ENCODE measurements around the gene TRIM56. TPM values are rescaled to one million over a fixed set of nuclear protein-coding genes. Genes with fewer than 3 reads are reported as not detected.
"Not testable (repeated sequence)": the region's sequence is repeated elsewhere in the genome, so short reads cannot be mapped to it uniquely, and the experiment has no call there.

TRIM56 gene
- total RNA-seq, 1 experiment from 2014 or later = 44.5 TPM

- Mint-ChIP-seq H3K36me3 (ENCODE audit: insufficient read depth, unreplicated experiment) (no peaks in the 10 kb centered on the region), H3K4me1 (ENCODE audit: low read depth, unreplicated experiment) (peaks cover 18% of the 10 kb centered on the region), H3K27ac (ENCODE audit: unreplicated experiment) (no peak within 1 kb of the TSS), H3K4me3 (ENCODE audit: low read depth, unreplicated experiment) (no peak within 1 kb of the TSS), H3K27me3 (ENCODE audit: unreplicated experiment) (no peaks in the 10 kb centered on the region), H3K9me3 (ENCODE audit: low read depth, unreplicated experiment) (no peaks in the 10 kb centered on the region)
- intact Hi-C loops (cut with micrococcal nuclease; ENCODE audit: unreplicated experiment) = no loop called here
- DNase-seq = no peak
- no TSS peak for BruUV-seq (replicated peaks)
- no peak for TF ChIP-seq CTCF (IDR thresholded peaks at IDR 0.05; ENCODE audit: unreplicated experiment)
- CTCF ChIA-PET = interaction anchor here (1.0 kb wide), 1 partner anchor 17 kb away, joined by 4 read pairs; no protein-coding TSS in a partner anchor
Observed at GRCh38 chr7:101126651-101127459, 41.6 kb downstream of the TRIM56 start, which contains the start of gene SERPINE1. Gene SERPINE1, plus strand, starts transcription at chr7:101127104. Its CDS starts 1,290 bp downstream, at chr7:101128394.

GRCh38 chr7:101127460-101128039 lies 42.3 kb downstream of the TRIM56 start:
- no peaks in the 10 kb centered on the region for H3K9me3 Mint-ChIP-seq (ENCODE audit: low read depth, unreplicated experiment)
- TF ChIP-seq CTCF (IDR thresholded peaks at IDR 0.05; ENCODE audit: unreplicated experiment) = no peak
- intact Hi-C loops (cut with micrococcal nuclease; ENCODE audit: unreplicated experiment) = no loop called here
- H3K27me3 Mint-ChIP-seq (ENCODE audit: unreplicated experiment) = no peaks in the 10 kb centered on the region
- H3K36me3 Mint-ChIP-seq (ENCODE audit: insufficient read depth, unreplicated experiment) = no peaks in the 10 kb centered on the region
- no TSS peak for BruUV-seq (replicated peaks)
- H3K27ac Mint-ChIP-seq (ENCODE audit: unreplicated experiment) = no peak overlapping the region
- no peak for DNase-seq
- no peak overlapping the region for H3K4me3 Mint-ChIP-seq (ENCODE audit: low read depth, unreplicated experiment)
- CTCF ChIA-PET = no interaction called here
- peaks cover 11% of the 10 kb centered on the region for H3K4me1 Mint-ChIP-seq (ENCODE audit: low read depth, unreplicated experiment)

- Mint-ChIP-seq H3K27me3 (ENCODE audit: unreplicated experiment) (no peaks in the 10 kb centered on the region), H3K27ac (ENCODE audit: unreplicated experiment) (no peak overlapping the region), H3K4me1 (ENCODE audit: low read depth, unreplicated experiment) (peaks cover 8% of the 10 kb centered on the region), H3K4me3 (ENCODE audit: low read depth, unreplicated experiment) (no peak overlapping the region), H3K9me3 (ENCODE audit: low read depth, unreplicated experiment) (no peaks in the 10 kb centered on the region), H3K36me3 (ENCODE audit: insufficient read depth, unreplicated experiment) (no peaks in the 10 kb centered on the region)
- TF ChIP-seq CTCF (IDR thresholded peaks at IDR 0.05; ENCODE audit: unreplicated experiment) = no peak
- no peak for DNase-seq
- CTCF ChIA-PET = interaction anchor here (0.7 kb wide), 1 partner anchor 556 kb away, joined by 4 read pairs; no protein-coding TSS in a partner anchor
- no TSS peak for BruUV-seq (replicated peaks)
- intact Hi-C loops (cut with micrococcal nuclease; ENCODE audit: unreplicated experiment) = no loop called here
Observed at GRCh38 chr7:101128040-101128834, 43.0 kb downstream of the TRIM56 start.

GRCh38 chr7:101129603-101130117 lies 44.4 kb downstream of the TRIM56 start:
- Mint-ChIP-seq H3K27ac (ENCODE audit: unreplicated experiment) (no peak overlapping the region), H3K27me3 (ENCODE audit: unreplicated experiment) (no peaks in the 10 kb centered on the region), H3K9me3 (ENCODE audit: low read depth, unreplicated experiment) (no peaks in the 10 kb centered on the region), H3K4me3 (ENCODE audit: low read depth, unreplicated experiment) (no peak overlapping the region), H3K4me1 (ENCODE audit: low read depth, unreplicated experiment) (peaks cover 15% of the 10 kb centered on the region), H3K36me3 (ENCODE audit: insufficient read depth, unreplicated experiment) (no peaks in the 10 kb centered on the region)
- no peak for TF ChIP-seq CTCF (IDR thresholded peaks at IDR 0.05; ENCODE audit: unreplicated experiment)
- CTCF ChIA-PET = interaction anchor here (0.6 kb wide), 1 partner anchor 12 kb away, joined by 3 read pairs; no protein-coding TSS in a partner anchor
- DNase-seq = no peak
- BruUV-seq (replicated peaks) = no TSS peak
- intact Hi-C loops (cut with micrococcal nuclease; ENCODE audit: unreplicated experiment) = no loop called here

GRCh38 chr7:101132626-101133600 lies 47.6 kb downstream of the TRIM56 start:
- peaks cover 14% of the 10 kb centered on the region for H3K4me1 Mint-ChIP-seq (ENCODE audit: low read depth, unreplicated experiment)
- H3K27ac Mint-ChIP-seq (ENCODE audit: unreplicated experiment); H3K36me3 Mint-ChIP-seq (ENCODE audit: insufficient read depth, unreplicated experiment); H3K9me3 Mint-ChIP-seq (ENCODE audit: low read depth, unreplicated experiment); intact Hi-C loops (cut with micrococcal nuclease; ENCODE audit: unreplicated experiment); H3K4me3 Mint-ChIP-seq (ENCODE audit: low read depth, unreplicated experiment); DNase-seq; BruUV-seq (replicated peaks); H3K27me3 Mint-ChIP-seq (ENCODE audit: unreplicated experiment): not testable (repeated sequence)
- CTCF ChIA-PET = interaction anchor here (0.7 kb wide), 1 partner anchor 436 kb away, joined by 5 read pairs; no protein-coding TSS in a partner anchor
